ENCODE measurements around the gene RCVRN.

RCVRN gene

GRCh38 chr17:9894231-9894630, 10.8 kb downstream of the RCVRN start:
- no peak for DNase-seq

GRCh38 chr17:9893411-9894012, 11.6 kb downstream of the RCVRN start:
- no peak for DNase-seq

GRCh38 chr17:9890124-9890523, 14.9 kb downstream of the RCVRN start:
- DNase-seq: no peak

GRCh38 chr17:9887508-9887907, 17.6 kb downstream of the RCVRN start:
- no peak for DNase-seq

GRCh38 chr17:9886141-9886930, 18.7 kb downstream of the RCVRN start:
- DNase-seq: no peak

- no peak for DNase-seq
Measured at GRCh38 chr17:9883451-9883850, 21.6 kb downstream of the RCVRN start.

- DNase-seq: no peak
Measured at GRCh38 chr17:9880582-9880999, 24.5 kb downstream of the RCVRN start.

GRCh38 chr17:9878786-9879525, 26.1 kb downstream of the RCVRN start:
- no peak for DNase-seq

- DNase-seq: no peak
Measured at GRCh38 chr17:9878356-9878755, 26.7 kb downstream of the RCVRN start.

GRCh38 chr17:9875441-9875840, 29.6 kb downstream of the RCVRN start:
- DNase-seq: no peak

- no peak for DNase-seq
Measured at GRCh38 chr17:9874722-9875121, 30.3 kb downstream of the RCVRN start.

GRCh38 chr17:9872852-9873251, 32.2 kb downstream of the RCVRN start:
- no peak for DNase-seq

GRCh38 chr17:9868552-9868951, 36.5 kb downstream of the RCVRN start:
- DNase-seq: no peak

- no peak for DNase-seq
Measured at GRCh38 chr17:9865586-9865985, 39.5 kb downstream of the RCVRN start.

GRCh38 chr17:9862949-9863348, 42.1 kb downstream of the RCVRN start:
- no peak for DNase-seq

- no peak for DNase-seq
Measured at GRCh38 chr17:9862220-9862619, 42.9 kb downstream of the RCVRN start.

- DNase-seq: no peak
Measured at GRCh38 chr17:9860851-9861250, 44.2 kb downstream of the RCVRN start.

GRCh38 chr17:9859781-9860180, 45.3 kb downstream of the RCVRN start:
- DNase-seq: no peak

GRCh38 chr17:9855036-9855435, 50.0 kb downstream of the RCVRN start:
- no peak for DNase-seq

- DNase-seq: no peak
Measured at GRCh38 chr17:9854255-9854654, 50.8 kb downstream of the RCVRN start.

- DNase-seq: no peak
Measured at GRCh38 chr17:9850151-9850550, 54.9 kb downstream of the RCVRN start.

Measured in DMS79 treated with DMSO at 0.1 percent for 48 hours (cell line).